Left ventricle myocardium inferior (tissue), 1 donor: ENCODE data around the gene ATP6V0B. TPM values are rescaled to one million over a fixed set of nuclear protein-coding genes. Genes with fewer than 3 reads are reported as not detected.

Experiments
- DNase-seq: peaks from one replicate; pipeline ENCODE4 v3.0.0-alpha.2; 2020
- H3K27ac ChIP-seq: fragments of 200-600 bp; replicated peaks from 2 replicates; pipeline ENCODE4 v1.8.0; 2021
- H3K27me3 ChIP-seq: fragments of 200-600 bp; 2 replicates; pipeline ENCODE4 v1.8.0; 2021; ENCODE audit warnings: low read depth
- H3K36me3 ChIP-seq: fragments of 200-600 bp; 2 replicates; pipeline ENCODE4 v1.8.0; 2021
- H3K4me1 ChIP-seq: fragments of 200-600 bp; 2 replicates; pipeline ENCODE4 v1.8.0; 2021
- H3K4me3 ChIP-seq: fragments of 200-600 bp; 2 replicates; pipeline ENCODE4 v1.8.0; 2021; ENCODE audit warnings: mild to moderate bottlenecking, moderate library complexity
- H3K9me3 ChIP-seq: fragments of 200-600 bp; replicated peaks from 2 replicates; pipeline ENCODE4 v1.8.0; 2021
- CTCF ChIP-seq: fragments of 200-600 bp; IDR thresholded peaks from 2 replicates; pipeline ENCODE4 v1.8.0; 2021; ENCODE audit warnings: antibody characterized with exemption, mild to moderate bottlenecking, borderline replicate concordance
- intact Hi-C: fragments of 100-400 bp; cut with micrococcal nuclease; formaldehyde crosslinking; loops from one replicate; pipeline ENCODE4 v1.11.0; 2022
- total RNA-seq: library from RNA; stranded (reverse); fragmentation: NEBNext Ultra II Directional; extraction: Animal tissue kit (Norgen Biotek cat#: 25700); gene quantifications from one replicate; pipeline ENCODE4 v1.2.1, GENCODE V29; 2021
- donor health status: DM: no; HTN: yes; CAD: no; lungs with severe emphysema.

Gene ATP6V0B
- total RNA-seq, 1 donor from 2014 or later = 80.6 TPM

DNA sequence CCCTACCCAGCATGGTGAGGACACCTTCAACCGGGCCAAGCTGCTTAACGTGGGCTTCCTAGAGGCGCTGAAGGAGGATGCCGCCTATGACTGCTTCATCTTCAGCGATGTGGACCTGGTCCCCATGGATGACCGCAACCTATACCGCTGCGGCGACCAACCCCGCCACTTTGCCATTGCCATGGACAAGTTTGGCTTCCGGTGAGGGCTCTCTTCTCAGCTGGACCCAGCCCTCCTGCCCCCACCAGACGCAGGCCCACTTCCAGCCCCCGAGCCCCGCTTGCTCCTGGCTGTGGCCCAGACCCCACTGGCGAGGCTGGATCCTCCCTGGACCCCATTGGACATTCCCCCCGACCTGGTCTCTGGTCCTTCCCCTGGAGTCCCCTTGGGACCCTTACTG lies 10.1 kb downstream of the ATP6V0B start:
- no peaks in the 10 kb centered on the region for H3K27me3 ChIP-seq
- DNase-seq = no peak
- no peak for TF ChIP-seq CTCF
- peaks cover 4% of the 10 kb centered on the region for H3K36me3 ChIP-seq
- peaks cover 7% of the 10 kb centered on the region for H3K4me1 ChIP-seq
- H3K9me3 ChIP-seq = no peaks in the 10 kb centered on the region
- intact Hi-C loops = no loop called here
- no peak overlapping the region for H3K27ac ChIP-seq
- H3K4me3 ChIP-seq = no peak overlapping the region

- no peak for TF ChIP-seq CTCF
- peaks cover 8% of the 10 kb centered on the region for H3K4me1 ChIP-seq
- H3K27me3 ChIP-seq = no peaks in the 10 kb centered on the region
- intact Hi-C loops = no loop called here
- no peak overlapping the region for H3K27ac ChIP-seq
- no peak for DNase-seq
- H3K4me3 ChIP-seq = no peak overlapping the region
- no peaks in the 10 kb centered on the region for H3K9me3 ChIP-seq
- H3K36me3 ChIP-seq = peaks cover 4% of the 10 kb centered on the region
Observed at GRCh38 chr1:43985984-43986595, 11.3 kb downstream of the ATP6V0B start.

- Histone ChIP-seq H3K36me3 (peaks cover 4% of the 10 kb centered on the region), H3K4me3 (no peak overlapping the region), H3K4me1 (peaks cover 14% of the 10 kb centered on the region), H3K27me3 (no peaks in the 10 kb centered on the region), H3K9me3 (no peaks in the 10 kb centered on the region), H3K27ac (no peak overlapping the region)
- intact Hi-C loops = no loop called here
- TF ChIP-seq CTCF = no peak
- DNase-seq = no peak
Observed at GRCh38 chr1:43986712-43987111, 12.0 kb downstream of the ATP6V0B start.

DNA sequence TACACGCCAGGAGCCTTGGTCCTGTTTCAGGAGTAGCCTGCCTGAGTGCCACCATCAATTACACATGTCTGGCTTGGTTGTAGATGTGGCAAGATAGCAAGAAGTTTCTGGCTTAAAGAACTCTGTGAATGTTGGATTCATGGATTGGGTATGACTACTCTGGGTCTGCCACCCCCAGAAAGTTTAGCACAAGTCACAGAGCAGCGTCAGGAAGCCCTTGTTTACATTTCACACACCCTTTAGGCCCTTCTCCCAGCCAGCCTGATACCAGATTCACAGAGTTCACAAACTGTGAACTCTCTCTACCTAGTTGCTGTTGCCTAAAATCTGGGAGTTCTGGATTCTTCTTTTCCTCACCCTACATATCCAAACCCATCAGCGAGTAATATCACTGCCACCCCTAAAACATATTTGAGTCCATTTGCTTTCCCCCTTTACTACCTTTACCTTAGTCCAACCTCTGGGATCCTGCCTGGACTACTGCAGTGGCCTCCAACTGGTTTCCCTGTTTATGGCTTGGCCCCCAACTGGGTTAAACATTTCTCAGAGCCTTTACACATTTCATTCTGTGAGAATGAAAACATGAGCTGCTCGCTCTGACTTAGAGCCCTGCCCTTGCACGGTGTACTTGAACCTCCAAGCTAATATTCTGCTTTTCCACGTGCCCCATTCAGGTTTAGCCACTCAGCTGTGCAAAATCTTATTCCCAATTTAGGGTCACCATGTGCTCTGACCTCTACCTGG lies 12.6 kb downstream of the ATP6V0B start:
- no peak overlapping the region for H3K27ac ChIP-seq
- intact Hi-C loops = no loop called here
- no peak for DNase-seq
- no peak for TF ChIP-seq CTCF
- H3K36me3 ChIP-seq = no peaks in the 10 kb centered on the region
- H3K4me1 ChIP-seq = peaks cover 20% of the 10 kb centered on the region
- H3K27me3 ChIP-seq = no peaks in the 10 kb centered on the region
- no peaks in the 10 kb centered on the region for H3K9me3 ChIP-seq
- H3K4me3 ChIP-seq = no peak overlapping the region

- DNase-seq = no peak
- peak overlapping the region; percentile 84 for H3K4me3 ChIP-seq
- no peaks in the 10 kb centered on the region for H3K9me3 ChIP-seq
- peaks cover 20% of the 10 kb centered on the region for H3K4me1 ChIP-seq
- H3K27me3 ChIP-seq = no peaks in the 10 kb centered on the region
- peak overlapping the region; percentile 68 for H3K27ac ChIP-seq
- intact Hi-C loops = no loop called here
- TF ChIP-seq CTCF = no peak
- H3K36me3 ChIP-seq = no peaks in the 10 kb centered on the region
Observed at GRCh38 chr1:43990271-43991199, 15.8 kb downstream of the ATP6V0B start.
